Measurements from ENCODE around the gene DMAC2L.
"Not testable (repeated sequence)": the region's sequence is repeated elsewhere in the genome, so short reads cannot be mapped to it uniquely, and the experiment has no call there.

GRCh38 chr14:50314098-50314497 lies 2.0 kb downstream of the DMAC2L start:
- TF ChIP-seq REST (IDR thresholded peaks at IDR 0.05; ENCODE audit: low read depth, low read length); CTCF (IDR thresholded peaks at IDR 0.05); POLR2AphosphoS5 (IDR thresholded peaks at IDR 0.05; ENCODE audit: low read depth, low read length); YY1 (IDR thresholded peaks at IDR 0.05; ENCODE audit: low read depth); NRF1 (IDR thresholded peaks at IDR 0.05; ENCODE audit: low read depth, low read length); CHD2 (IDR thresholded peaks at IDR 0.05; ENCODE audit: low read length, partially characterized antibody); RFX5 (IDR thresholded peaks at IDR 0.05; ENCODE audit: low read length); USF1 (IDR thresholded peaks at IDR 0.05; ENCODE audit: borderline replicate concordance, low read depth); GATA2 (CRISPR knock-in tag; IDR thresholded peaks at IDR 0.05); TEAD4 (IDR thresholded peaks at IDR 0.05; ENCODE audit: borderline replicate concordance, insufficient read depth); MAX (IDR thresholded peaks at IDR 0.05; ENCODE audit: low read depth): not testable (repeated sequence)

Measured in SK-N-SH (cell line).